Gastroesophageal sphincter (tissue), 3 donors: ENCODE results near the gene FYB1.

ENCODE experiments used
- EP300 ChIP-seq: sonication (generic); formaldehyde crosslinking; IDR thresholded peaks from one replicate; pipeline ENCODE4 v1.6.1; 2017; ENCODE audit warnings: antibody characterized with exemption, mild to moderate bottlenecking
- POLR2AphosphoS5 ChIP-seq: sonication (generic); formaldehyde crosslinking; IDR thresholded peaks from one replicate; pipeline ENCODE4 v1.6.1; 2017; ENCODE audit warnings: antibody characterized with exemption
- TF ChIP-seq, protein P1 (sequence below), 4 experiments: fragments of 200-600 bp in 2 of 4; fragments of 450-650 bp in 2 of 4; sonication (generic) in 1 of 4; IDR thresholded peaks; one replicate each; pipeline ENCODE4 v1.5.1; 2017 to 2019; ENCODE audit warnings: antibody characterized with exemption in 4 of 4, mild to moderate bottlenecking in 2 of 4, moderate library complexity in 2 of 4

DNA sequence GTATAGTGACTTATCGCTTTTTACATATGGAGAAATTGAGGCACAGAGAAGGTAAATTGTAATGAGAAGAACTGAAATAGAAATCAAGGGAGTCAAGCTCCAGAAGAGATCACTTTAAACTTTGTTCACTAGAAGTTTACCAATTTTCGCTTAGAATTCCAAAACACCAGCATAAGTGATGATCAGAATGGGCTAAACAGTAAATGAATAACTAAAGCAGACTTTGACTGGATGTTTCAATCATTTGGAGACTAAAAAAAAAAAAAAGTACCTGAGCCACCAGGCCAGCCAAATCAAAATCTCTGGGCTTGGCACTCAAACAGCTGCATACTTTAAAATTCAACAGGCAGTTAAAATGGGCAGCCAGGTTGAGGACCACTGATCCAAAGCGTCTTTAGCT is 38.2 kb upstream of the FYB1 start:
- TF ChIP-seq, protein P1, sequence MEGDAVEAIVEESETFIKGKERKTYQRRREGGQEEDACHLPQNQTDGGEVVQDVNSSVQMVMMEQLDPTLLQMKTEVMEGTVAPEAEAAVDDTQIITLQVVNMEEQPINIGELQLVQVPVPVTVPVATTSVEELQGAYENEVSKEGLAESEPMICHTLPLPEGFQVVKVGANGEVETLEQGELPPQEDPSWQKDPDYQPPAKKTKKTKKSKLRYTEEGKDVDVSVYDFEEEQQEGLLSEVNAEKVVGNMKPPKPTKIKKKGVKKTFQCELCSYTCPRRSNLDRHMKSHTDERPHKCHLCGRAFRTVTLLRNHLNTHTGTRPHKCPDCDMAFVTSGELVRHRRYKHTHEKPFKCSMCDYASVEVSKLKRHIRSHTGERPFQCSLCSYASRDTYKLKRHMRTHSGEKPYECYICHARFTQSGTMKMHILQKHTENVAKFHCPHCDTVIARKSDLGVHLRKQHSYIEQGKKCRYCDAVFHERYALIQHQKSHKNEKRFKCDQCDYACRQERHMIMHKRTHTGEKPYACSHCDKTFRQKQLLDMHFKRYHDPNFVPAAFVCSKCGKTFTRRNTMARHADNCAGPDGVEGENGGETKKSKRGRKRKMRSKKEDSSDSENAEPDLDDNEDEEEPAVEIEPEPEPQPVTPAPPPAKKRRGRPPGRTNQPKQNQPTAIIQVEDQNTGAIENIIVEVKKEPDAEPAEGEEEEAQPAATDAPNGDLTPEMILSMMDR (IDR thresholded peaks at IDR 0.05): no peak
- TF ChIP-seq EP300 (no peak), POLR2AphosphoS5 (no peak)
